ENCODE data around the gene EEF2K.

Gene EEF2K

GRCh38 chr16:22291860-22292318, 85.8 kb downstream of the EEF2K start:
- Histone ChIP-seq H3K4me2 (ENCODE audit: low read length) (no peak overlapping the region), H3K79me2 (ENCODE audit: control insufficient read depth, low read length) (no peaks in the 10 kb centered on the region), H3K4me3 (ENCODE audit: low read length) (no peak overlapping the region), H3K9me2 (replicated peaks; ENCODE audit: control insufficient read depth, low read length) (no peaks in the 10 kb centered on the region), H3F3A (ENCODE audit: control insufficient read depth, insufficient read depth) (0 out of 2 replicates have a peak, but pooled peaks cover 3% of the 10 kb centered on the region), H3K4me1 (ENCODE audit: control insufficient read depth, low read length) (peaks cover 7% of the 10 kb centered on the region), H3K9me3 (ENCODE audit: control insufficient read depth, insufficient read depth, low read length) (no peaks in the 10 kb centered on the region), H3K36me3 (ENCODE audit: control insufficient read depth, low read length) (no peaks in the 10 kb centered on the region), H3K27me3 (ENCODE audit: control insufficient read depth, low read length) (no peaks in the 10 kb centered on the region), H3K27ac (ENCODE audit: low read depth, low read length) (no peak overlapping the region), H4K20me1 (ENCODE audit: control insufficient read depth, insufficient read depth, low read depth, low read length) (no peaks in the 10 kb centered on the region)
- TF ChIP-seq EZH2phosphoT487 (IDR thresholded peaks at IDR 0.05; ENCODE audit: borderline replicate concordance, low read length) (no peak), CTCF (IDR thresholded peaks at IDR 0.05; ENCODE audit: low read depth, low read length, poor library complexity, severe bottlenecking) (no peak)

- no peak for TF ChIP-seq EZH2phosphoT487 (IDR thresholded peaks at IDR 0.05; ENCODE audit: borderline replicate concordance, low read length)
- TF ChIP-seq CTCF (IDR thresholded peaks at IDR 0.05; ENCODE audit: low read depth, low read length, poor library complexity, severe bottlenecking), result no peak
- no peak overlapping the region for H3K27ac ChIP-seq (ENCODE audit: low read depth, low read length)
- no peaks in the 10 kb centered on the region for H3K9me2 ChIP-seq (replicated peaks; ENCODE audit: control insufficient read depth, low read length)
- peaks cover under 1% of the 10 kb centered on the region for H3K36me3 ChIP-seq (ENCODE audit: control insufficient read depth, low read length)
- H3K4me3 ChIP-seq (ENCODE audit: low read length), result no peak overlapping the region
- H4K20me1 ChIP-seq (ENCODE audit: control insufficient read depth, insufficient read depth, low read depth, low read length), result no peaks in the 10 kb centered on the region
- peaks cover under 1% of the 10 kb centered on the region for H3K79me2 ChIP-seq (ENCODE audit: control insufficient read depth, low read length)
- H3K4me1 ChIP-seq (ENCODE audit: control insufficient read depth, low read length), result peaks cover 7% of the 10 kb centered on the region
- H3K9me3 ChIP-seq (ENCODE audit: control insufficient read depth, insufficient read depth, low read length), result no peaks in the 10 kb centered on the region
- no peak overlapping the region for H3K4me2 ChIP-seq (ENCODE audit: low read length)
- H3K27me3 ChIP-seq (ENCODE audit: control insufficient read depth, low read length), result no peaks in the 10 kb centered on the region
- H3F3A ChIP-seq (ENCODE audit: control insufficient read depth, insufficient read depth), result 0 out of 2 replicates have a peak, but pooled peaks cover 3% of the 10 kb centered on the region
Observed at GRCh38 chr16:22292320-22292719, 86.2 kb downstream of the EEF2K start.

GRCh38 chr16:22293137-22294106, 87.3 kb downstream of the EEF2K start:
- peaks cover 8% of the 10 kb centered on the region for H3K4me1 ChIP-seq (ENCODE audit: control insufficient read depth, low read length)

More at GRCh38 chr16:22293137-22294106, 87.3 kb downstream of the EEF2K start:
- Histone ChIP-seq H3K79me2 (ENCODE audit: control insufficient read depth, low read length) (peaks cover 12% of the 10 kb centered on the region), H3K4me3 (ENCODE audit: low read length) (no peak overlapping the region), H3K36me3 (ENCODE audit: control insufficient read depth, low read length) (peaks cover 11% of the 10 kb centered on the region), H4K20me1 (ENCODE audit: control insufficient read depth, insufficient read depth, low read depth, low read length) (peaks cover 3% of the 10 kb centered on the region; the same call in 1 of the 2 replicates), H3K4me2 (ENCODE audit: low read length) (no peak overlapping the region), H3K9me3 (ENCODE audit: control insufficient read depth, insufficient read depth, low read length) (no peaks in the 10 kb centered on the region), H3K27ac (ENCODE audit: low read depth, low read length) (no peak overlapping the region), H3K27me3 (ENCODE audit: control insufficient read depth, low read length) (no peaks in the 10 kb centered on the region), H3F3A (ENCODE audit: control insufficient read depth, insufficient read depth) (peaks cover 6% of the 10 kb centered on the region), H3K9me2 (replicated peaks; ENCODE audit: control insufficient read depth, low read length) (no peaks in the 10 kb centered on the region)
- TF ChIP-seq CTCF (IDR thresholded peaks at IDR 0.05; ENCODE audit: low read depth, low read length, poor library complexity, severe bottlenecking), result no peak
- no peak for TF ChIP-seq EZH2phosphoT487 (IDR thresholded peaks at IDR 0.05; ENCODE audit: borderline replicate concordance, low read length)

Measured in DOHH2 (cell line).